OCI-M2 (cell line): ENCODE data around the gene SLX4IP.

Experiments
- DNase-seq: peaks from one replicate; lab custom pipeline; 2025; ENCODE audit not compliant: unreplicated experiment; lab: John Stamatoyannopoulos, UW

The SLX4IP gene

DNA sequence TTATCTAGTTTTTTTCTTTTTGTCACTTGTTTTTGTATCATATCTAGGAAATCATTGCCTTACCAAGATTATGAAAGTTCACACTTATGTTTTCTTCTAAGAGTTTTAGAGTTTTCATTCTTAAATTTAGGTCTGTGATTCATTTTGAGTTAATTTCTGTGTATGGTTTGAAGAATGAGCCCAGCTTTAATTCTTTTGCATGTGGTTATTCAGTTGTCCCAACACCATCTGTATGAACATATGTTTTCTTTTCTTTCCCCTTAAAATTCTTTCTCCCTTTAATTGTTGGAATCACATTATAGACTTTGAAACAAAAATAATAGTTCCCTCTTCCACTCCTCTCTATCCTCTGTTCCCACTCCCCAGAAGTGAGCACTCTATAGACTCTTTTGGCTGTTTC is 85.4 kb downstream of the SLX4IP start:
- no peak for DNase-seq

DNA sequence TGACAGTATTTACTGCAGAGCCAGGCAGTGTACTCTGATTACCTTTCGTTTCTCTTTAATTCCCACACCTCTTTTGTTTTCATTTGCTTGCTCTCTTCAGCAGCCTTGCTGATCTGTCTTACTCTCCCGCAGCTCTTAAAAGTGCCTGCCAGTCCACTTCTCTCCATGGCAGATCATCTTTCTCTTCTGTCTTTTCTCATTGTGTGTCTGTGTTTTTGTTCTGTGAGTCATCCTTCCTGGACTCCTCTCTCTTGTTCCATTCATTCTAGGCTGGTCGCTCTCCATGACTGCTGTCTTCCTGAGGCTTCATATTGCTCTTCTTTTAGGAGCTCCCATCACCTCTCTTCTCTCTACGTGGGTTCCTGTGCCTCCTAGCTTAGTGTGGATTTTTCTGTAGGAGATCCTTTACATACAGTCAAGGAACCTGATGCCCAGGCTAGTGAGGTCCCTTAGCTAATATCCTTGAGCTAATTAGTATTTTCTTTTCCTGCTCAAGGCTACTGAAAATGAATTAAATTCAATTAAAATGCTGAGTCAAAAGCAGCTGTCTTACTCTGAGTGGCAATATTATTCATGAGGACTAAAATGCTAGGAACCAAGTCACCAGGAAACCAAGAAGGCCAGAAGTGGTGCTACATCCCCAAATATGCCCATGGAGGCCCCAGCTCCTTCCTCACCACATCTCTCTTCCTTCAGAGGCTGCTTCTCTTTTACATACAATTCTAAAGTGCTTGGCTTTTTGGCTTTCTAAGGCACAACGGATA is 86.1 kb downstream of the SLX4IP start:
- DNase-seq = no peak

DNA sequence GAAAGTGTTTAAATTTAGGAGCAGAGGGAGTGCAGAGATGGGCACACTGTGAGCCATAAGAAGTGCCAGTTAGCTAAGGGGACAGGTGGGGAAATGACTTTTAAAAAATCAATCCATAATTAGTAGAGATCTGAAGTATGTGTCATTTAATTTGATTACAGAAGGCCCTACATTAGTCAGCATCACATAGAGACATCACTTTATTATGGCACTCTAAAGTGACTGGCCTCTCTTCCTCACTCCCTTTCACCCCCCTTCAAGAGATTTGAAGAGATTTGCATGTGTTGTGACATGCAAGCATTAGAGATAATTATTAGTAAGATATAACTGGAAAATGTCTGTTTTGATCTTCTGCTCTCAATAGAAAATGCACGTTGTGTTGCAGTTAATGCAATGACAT is 86.7 kb downstream of the SLX4IP start:
- DNase-seq = no peak

DNA sequence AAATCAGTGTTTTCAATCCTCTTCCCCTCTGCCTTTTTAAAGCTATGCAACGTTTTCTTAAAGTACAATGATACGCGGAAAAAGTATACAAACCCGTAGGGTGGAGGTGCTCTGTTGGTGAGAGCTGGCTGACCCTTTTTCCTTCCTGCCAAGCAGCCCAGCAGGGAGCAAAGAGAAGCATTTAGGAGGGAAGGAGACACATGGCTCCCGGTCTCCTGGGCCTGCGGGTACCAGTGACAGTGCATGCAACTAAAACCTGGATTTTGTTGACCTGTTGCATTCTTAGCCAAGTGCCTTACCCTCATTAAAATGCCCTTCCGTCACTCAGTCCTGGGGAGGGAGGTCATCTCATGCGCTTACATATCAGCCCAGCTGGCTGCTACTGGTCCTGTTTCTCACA is 87.2 kb downstream of the SLX4IP start:
- no peak for DNase-seq

DNA sequence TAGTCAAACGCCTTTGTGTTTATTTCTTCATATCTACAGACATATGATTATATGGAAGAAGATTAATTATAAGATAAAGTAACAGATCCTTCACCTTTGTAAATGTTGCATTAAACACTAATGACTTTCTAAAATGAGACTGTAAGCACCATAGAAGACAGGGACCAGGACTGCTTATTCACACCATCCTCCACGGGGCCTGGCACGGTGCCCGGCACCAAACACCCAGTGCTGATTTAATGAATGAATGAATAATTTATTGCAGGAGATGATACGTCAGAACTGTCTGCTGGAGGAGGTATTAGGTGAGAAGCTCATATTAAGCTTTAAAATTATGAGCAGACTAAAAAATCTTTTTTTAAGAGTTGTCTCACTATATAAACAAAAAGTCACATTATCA is 88.3 kb downstream of the SLX4IP start:
- DNase-seq = no peak

DNA sequence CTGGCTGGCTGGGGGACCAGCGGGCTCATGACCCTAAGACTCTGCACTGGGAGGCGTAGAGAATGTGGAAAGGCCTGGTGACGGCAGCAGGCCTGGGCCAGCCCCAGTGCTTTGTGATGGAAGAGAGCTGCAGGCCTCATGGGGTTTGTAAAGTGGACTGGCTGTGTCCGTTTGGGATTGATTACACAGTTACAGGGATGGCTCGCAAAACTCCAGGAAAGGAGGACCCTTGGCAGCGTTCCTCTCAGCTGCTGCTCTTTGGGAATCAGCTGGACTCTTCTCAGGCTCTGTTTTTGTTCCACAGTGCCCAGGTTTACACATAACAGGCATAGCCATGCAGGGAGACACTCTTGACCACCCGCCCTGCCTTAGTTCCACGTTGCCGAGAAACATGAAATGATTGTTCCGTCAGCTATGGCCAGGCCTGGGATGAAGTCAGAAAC is 89.0 kb downstream of the SLX4IP start:
- no peak for DNase-seq

DNA sequence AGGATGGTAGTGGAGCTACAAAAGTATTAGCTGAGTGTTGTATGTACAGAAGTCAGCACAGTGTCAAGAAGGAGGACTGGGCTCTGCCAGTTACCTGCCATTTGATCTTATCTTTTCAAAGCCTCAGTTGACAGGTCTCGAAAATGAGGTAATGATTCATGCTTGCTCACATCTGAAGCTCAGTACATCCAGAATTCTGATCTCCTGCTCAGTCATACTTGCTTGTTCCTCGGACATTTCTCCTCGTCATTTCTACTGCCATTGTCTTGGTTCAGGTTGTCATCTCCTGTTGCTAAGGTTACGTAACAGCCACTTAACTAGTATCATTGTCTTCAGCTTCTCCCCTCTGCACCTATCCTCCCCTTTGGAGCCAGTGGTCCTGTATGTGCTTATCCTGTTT is 89.5 kb downstream of the SLX4IP start:
- no peak for DNase-seq

DNA sequence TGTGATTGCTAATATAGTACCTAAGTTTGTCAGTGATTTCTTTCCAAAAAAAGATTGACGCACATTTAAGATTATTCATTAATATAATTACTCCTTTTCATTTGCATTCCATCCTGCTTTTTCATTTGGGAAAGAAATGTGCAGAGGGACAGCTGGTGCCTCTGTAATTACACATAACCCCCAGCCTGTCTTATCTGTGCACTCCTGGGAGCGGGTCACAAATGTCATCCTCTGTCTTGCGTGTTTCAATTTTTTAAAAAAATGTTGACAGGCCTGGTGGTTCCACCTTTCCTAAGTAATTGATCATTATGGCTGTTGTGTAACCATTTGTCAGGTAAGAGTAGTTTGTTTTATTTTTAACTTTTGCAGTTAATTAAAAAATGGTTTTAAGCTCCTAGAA is 92.7 kb downstream of the SLX4IP start:
- DNase-seq = no peak

DNA sequence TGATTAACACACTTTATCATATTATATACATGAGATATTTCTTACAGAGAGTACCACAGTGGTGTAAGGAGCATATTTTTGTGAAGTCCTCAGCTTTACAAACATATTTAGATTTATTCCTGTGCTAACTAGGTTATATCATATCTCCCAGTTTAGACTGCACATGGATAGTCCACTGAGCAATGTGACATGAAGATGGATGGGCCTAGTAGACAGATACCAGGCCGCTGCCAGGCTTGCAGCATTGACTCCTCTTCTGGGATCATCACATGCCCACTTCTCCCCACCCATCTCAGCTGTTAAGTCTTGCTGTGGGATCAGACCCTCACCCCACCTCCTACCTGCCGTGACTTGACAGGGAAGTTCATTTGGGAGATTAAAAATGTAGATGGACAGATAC is 95.8 kb downstream of the SLX4IP start:
- DNase-seq = no peak

DNA sequence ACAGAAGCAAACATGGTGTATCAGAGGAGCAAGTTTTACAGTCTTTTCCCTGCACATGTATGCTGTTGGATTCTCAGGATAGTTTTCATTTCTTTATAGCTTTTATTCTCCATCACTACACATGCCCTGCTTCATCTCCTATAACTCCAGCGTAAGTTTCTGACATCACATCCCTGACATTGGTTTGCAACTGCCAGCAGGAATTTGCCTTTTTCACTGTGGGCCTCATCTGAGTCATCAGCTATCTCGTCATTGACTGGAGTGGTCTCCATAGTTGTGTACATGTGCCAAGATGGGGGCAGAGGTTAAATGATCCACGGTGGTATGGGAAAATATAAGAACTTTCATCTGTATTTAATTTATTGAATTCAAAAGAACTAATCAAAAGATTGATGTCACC is 96.7 kb downstream of the SLX4IP start:
- DNase-seq = no peak

DNA sequence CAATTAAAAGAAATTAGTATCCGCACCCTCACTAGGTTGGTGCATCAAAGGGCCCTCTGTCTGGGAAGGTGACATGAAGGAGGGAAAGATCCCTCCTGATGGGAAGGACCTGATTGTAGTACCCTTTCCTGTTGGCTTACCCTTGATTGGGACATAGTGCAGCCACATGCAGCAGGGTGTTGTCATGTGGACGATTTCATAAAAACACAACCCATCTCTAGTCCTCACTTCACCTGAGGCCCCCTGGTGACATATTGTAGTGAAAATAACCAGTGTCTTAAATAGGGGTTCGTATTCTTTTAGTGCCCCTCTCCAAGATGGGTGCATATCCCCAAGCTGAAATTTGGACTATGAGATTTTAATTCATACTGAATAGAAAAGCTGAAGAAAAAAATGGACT is 97.3 kb downstream of the SLX4IP start:
- DNase-seq = no peak

DNA sequence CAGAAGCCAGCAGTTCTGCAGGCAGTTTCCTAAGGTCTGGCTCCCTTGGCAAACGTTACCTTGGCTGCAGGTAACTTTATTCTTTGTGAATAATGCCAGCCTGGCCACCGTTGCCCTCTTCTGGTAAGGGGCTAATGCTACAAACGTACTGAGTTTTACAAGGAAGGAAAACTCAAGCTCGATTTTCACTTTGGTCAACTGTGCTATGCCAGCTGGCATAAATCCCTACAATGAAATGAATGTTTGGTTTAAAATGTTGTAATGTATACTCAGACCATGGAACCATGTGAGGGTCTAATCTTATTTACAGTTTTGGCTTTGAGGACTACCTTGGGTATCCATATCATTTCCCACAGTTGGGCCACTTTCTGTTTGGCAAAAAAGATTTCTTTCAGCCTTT is 101.4 kb downstream of the SLX4IP start:
- DNase-seq = no peak

DNA sequence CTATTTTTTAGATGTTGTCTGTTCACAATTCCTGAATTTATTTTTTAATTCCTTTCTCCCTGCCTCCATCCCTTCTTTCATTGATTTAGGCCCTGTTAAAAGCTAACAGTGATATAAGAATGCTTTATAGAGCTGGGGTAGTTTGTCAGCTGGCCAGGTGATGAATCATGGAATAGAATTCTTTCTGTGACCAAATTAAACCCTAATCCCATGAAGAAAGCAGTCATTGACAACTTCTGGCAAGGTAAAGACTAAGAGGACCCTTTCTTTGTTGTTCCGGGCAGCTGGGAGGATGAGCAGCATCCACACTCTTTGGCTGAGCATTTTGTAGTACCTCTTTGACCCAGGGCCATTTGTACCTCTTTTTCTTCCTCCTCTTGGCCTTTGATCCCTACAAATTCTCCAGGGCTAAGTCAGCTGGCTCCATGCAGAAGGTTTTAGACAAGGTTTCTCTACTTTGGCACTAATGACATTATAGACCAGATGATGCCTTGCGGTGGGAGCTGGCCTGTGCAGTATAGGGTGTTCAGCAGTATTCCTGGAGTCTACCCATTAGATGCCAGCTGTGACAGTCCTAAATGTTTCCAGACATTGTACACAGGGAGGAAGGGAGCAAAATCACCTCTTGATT is 102.9 kb downstream of the SLX4IP start:
- DNase-seq = no peak

DNA sequence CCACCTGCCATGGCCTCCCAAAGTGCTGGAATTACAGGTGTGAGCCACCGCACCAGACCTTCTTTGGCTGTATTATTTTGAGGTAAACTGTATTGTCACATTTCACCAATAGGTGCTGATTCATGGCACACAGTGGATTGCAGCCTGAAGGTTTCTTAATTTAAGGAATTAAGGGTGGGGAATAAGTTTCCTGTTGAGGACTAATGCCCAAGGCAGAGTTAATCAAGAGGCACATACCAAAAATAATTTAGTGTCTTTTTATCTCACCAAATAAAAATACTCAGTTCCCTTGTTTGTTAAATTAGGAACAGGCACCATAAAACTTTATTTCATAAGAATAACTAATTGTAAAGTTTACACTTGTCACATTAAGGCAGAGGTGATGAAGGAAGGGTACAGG is 103.7 kb downstream of the SLX4IP start:
- DNase-seq = no peak

DNA sequence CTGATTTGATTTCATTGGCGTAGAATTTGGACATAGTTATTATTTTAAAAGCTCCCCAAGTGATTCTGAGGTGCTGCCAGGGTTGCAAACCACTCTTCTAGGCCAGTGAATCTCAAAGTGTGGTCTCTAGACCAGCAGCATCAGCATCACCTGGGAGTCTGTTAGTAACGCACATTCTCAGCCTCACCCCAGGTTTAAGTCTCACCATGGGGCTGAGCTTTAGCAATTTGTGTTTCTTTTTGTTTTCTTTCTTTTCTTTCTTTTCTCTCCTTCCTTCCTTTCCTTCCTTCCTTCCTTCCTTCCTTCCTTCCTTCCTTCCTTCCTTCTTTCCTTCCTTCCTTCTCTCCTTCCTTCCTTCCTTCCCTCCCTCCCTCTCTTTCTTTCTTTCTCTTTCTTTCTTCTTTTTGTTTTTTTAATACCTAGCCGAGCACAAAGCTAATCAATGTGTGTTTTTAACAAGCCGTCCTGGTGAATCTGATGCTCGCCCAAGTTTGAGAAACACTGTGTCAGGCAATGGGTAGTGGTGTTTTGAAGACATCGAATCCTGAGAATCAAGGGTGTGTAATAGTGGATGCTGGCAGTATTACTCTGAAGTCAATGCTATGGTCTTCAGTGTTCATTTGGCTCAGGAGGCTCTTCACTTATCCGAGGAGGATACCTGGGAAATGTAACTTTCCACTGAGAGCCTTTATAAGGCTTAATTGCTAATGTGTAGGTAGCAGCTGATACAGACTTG is 104.9 kb downstream of the SLX4IP start:
- no peak for DNase-seq

DNA sequence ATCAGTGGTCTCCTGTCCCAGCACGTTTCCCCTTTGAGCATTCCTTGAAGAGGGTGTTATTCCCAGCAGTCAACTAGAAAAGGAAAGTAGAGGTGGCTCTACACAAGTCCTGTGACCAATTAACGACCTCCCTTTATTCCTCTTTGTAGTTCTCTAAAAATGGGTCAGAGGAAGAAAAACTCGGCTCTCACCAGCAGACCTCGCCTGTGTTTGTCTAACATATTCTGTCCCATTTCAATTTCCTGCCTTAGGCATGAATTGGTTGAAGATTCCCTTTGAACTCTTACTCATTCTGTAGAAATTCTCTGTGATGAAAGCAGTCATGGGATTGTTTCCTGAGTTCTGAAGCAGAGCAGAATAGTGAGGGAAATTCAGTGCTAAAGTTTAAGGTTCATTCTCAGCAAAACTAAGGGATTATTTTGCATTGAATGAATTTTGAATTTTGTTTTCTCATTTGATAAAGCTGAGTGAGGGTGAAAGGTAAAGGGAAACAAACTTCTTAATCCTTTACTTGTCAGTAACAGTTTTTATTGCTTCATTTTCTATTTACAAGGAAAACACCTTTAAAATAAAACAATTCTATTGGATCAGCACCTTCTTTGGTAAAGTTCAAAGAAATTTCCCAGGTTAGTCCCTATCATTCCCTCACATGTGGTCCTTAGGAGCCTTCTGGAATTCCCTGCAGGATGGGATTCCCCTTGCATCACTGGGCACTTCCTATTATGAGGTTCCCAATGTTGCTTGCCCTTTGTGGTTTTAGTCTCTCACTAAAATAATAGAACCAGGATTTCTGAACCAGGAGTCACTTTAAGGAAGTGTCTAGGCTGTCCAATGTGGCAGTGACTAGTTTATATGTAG is 105.8 kb downstream of the SLX4IP start:
- no peak for DNase-seq

DNA sequence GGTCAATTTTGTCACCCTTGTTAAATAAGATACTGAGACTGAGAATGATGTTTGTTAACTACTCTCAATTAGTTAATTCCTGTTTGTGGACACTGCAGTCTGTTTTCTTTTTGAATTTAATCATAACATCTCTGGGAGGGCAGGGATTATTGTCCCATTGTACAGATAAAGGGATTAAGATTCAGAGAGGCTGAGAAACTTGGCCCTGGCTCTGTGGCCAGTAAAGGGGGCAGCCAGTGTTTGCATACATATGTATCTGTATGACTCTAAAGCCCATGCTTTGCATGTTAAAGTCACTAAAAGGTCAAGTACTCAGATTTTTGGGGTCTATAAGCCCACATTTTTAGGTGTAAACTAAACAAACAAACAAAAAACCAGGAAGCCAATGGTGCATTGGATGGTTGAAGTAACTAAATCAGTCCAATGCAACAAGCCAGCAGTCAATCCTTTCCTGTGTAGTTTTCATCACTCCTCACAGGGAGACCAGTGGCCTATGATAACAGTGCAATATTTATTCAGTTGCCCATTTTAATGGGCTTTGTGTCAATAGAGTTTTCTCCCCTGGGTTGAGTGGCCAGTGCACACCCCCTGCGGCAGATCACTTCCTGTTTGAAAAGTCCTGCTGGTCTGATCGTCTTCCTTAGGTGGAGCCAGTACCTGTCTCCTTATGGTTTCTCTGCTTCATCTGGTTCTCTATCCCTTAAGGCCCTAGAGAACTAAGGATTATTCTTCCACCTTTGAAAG is 106.7 kb downstream of the SLX4IP start:
- no peak for DNase-seq

DNA sequence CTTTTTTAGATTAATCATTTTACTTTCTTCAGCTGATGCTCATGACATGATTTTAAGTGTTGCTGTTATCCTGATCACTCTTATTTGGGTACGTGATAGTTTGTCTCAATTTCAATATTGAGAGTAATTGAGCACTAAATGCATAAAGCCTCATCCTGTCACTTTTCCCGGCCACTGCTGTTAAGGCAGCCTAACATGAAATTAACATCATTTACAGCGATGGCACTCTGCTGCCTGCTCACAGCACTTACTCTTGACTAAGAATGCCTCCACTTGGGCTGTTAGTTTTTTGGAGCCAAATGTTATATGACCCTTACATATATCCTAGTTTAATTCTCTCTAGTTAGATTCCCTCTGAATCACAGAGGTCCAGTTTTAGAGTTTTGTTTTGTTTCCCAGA is 107.3 kb downstream of the SLX4IP start:
- no peak for DNase-seq

DNA sequence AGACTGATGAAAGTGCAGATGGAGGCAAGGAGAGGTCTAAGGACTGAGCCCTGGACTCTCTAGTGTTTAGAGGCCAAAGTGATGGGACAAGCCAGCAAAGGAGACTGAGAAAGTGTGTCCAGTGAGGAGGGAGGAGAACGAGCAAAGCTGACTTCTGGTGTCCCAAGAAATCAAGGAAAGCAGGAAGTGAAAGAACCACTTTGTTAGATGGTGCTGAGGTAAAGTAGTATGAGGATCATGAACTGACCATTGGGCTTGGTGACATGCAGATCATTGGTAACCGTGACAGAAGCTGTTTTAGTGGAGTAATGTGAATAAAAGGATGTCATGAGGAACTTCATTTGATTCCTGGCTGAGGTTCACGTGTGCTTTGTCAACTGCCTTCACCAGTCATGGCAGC is 108.4 kb downstream of the SLX4IP start:
- DNase-seq = no peak

DNA sequence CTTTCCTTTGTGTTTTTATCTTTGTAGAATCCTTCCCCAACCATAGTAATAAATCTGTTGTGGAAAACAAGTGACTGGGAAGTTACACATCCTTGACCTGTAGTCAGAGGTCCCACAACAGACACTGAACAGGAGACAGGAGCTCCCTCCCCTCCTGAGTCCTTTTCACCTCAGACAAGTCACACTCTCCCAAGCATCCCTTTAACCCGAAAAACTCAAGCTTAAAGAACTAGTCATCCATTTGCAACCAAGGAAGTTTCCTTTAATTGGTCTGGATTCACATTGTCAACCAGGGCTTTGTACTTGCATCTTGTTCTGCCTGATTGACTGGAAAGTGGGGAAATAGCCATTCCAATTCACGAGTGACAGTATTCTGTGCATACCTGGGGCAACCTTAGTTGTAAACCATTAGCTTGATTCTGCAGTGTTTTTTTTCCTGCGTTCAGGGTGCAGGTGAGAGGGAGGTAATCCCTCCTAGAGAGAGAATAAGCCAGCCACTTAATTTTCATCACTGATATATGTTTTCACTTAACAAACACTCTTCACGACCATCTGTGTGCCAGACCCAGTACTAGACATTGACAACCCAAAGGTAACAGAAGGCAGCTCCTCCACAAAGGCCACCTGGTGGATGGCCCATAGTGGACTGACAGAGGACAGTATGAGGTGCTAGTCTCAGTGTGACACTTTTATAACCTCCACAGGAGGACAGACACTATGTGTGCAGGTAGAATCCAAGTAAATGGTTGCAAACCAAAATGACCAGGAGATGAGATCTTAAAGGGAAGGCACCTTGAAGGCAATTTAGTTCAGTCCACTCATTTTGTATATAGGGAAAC is 112.4 kb downstream of the SLX4IP start:
- DNase-seq = no peak
